ENCODE measurements around the gene CFAP99. TPM values are rescaled to one million over a fixed set of nuclear protein-coding genes. Genes with fewer than 3 reads are reported as not detected.
"Not testable (repeated sequence)": the region's sequence is repeated elsewhere in the genome, so short reads cannot be mapped to it uniquely, and the experiment has no call there.

CFAP99 gene
- total RNA-seq, 6 donors from 2014 or later, result 0.57 to 24.7 (median 9.3) TPM

DNA sequence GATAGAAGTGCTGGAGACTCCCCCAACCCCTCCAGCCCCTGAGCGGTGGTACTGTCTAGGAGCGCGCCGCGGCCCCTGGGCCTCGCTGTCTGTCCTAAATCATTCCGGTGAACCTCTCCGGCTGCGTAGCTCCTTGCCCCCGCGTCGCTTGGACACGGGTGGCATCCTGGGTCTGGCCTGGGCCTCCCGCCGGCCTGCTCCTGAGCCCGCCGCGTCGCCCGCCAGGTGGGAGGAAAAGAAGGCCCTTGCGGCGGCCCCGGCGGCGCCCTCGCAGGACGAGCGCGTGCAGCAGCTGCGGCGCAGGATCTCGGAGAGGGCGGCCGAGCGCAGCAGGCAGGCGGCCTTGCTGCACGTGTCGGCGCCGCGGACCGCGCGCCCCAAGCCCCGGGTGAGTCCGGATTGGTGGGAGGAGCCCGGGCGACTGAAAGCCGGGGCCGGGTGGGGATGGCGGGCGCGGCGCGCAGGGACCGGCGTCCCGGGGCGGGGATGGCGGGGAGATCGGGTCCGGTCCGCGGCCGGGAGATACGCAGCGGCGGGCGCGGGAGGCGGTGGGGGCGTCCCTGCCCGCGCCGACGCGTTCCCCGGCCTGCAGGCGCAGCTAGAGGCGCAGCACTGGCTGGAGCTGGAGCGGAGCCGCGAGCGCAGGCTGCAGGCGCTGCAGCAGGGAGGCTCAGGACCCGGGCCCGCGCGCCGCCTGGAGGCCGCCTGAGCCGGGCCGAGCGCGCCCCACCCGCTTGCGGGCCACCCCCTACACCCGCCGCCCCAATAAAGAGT is 43.6 kb downstream of the CFAP99 start:
- Histone ChIP-seq H3K27me3 (no peaks in the 10 kb centered on the region), H3K36me3 (no peaks in the 10 kb centered on the region), H3K27ac (peak overlapping the region in 1 of 4 donors; percentile 56), H3K9me3 (no peaks in the 10 kb centered on the region), H3K4me3 (peak overlapping the region; percentile 41 to 67 (median 58)), H3K4me1 (peaks cover 9 to 15% (median 11%) of the 10 kb centered on the region in 4 donors)
- ATAC-seq (ENCODE audit: low FRiP score in 2 of 2) (peak; percentile 64 to 96), DNase-seq (peak; percentile 65 to 94)
- TF ChIP-seq POLR2AphosphoS5 (IDR thresholded peaks at IDR 0.05), result no peak
- TF ChIP-seq, protein P1, sequence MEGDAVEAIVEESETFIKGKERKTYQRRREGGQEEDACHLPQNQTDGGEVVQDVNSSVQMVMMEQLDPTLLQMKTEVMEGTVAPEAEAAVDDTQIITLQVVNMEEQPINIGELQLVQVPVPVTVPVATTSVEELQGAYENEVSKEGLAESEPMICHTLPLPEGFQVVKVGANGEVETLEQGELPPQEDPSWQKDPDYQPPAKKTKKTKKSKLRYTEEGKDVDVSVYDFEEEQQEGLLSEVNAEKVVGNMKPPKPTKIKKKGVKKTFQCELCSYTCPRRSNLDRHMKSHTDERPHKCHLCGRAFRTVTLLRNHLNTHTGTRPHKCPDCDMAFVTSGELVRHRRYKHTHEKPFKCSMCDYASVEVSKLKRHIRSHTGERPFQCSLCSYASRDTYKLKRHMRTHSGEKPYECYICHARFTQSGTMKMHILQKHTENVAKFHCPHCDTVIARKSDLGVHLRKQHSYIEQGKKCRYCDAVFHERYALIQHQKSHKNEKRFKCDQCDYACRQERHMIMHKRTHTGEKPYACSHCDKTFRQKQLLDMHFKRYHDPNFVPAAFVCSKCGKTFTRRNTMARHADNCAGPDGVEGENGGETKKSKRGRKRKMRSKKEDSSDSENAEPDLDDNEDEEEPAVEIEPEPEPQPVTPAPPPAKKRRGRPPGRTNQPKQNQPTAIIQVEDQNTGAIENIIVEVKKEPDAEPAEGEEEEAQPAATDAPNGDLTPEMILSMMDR (IDR thresholded peaks at IDR 0.05), result peak; percentile 50 to 77 (median 69)
- 10 to 22% methylated on average over 28 to 55 of the region's 99 CpGs for WGBS, 2 donors

DNA sequence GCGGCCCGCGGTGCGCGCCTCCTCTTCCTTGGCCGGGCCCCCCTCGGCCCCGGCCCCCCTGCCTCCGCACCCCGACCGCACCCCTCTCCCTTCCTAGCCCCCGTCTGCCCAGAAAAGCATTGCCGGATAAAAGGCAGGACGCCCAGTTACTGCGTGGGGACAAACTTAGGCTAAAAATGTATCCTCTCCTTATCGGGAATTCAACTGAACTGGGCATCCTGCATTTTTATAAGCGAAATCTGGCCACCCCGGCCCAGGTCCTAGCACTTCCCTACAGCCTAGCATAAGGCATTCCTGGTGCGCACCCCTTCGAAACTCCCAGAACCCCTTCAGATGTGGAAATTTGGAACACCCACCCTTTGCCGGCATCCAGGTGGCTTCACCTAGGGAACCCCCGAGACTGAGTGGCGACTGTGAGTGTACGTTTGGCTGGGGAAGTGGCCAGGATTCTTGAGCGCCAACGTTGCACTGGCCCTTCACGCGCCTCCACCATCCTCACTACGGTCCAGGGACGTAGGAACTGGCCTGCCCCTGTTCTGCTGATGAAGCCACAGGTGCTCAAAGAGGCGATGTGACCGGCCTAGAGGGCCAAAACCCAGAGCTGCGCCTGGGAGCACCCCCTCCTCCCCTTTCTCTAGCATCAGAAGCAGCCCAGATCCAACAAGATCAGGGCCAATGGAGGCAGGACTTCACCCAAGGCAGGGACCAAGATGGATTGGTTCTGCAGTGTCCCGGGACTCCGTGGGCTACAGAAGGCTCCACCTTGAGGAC is 44.4 kb downstream of the CFAP99 start:
- TF ChIP-seq, protein P1 (IDR thresholded peaks at IDR 0.05), result no peak
- TF ChIP-seq EP300 (IDR thresholded peaks at IDR 0.05), result no peak
- TF ChIP-seq POLR2AphosphoS5 (IDR thresholded peaks at IDR 0.05), result no peak
- TF ChIP-seq POLR2A (IDR thresholded peaks at IDR 0.05), result no peak
- Histone ChIP-seq H3K9me3 (no peaks in the 10 kb centered on the region), H3K36me3 (no peaks in the 10 kb centered on the region), H3K27ac (peak overlapping the region in 1 of 4 donors; percentile 56), H3K4me1 (peaks cover 15 to 21% (median 17%) of the 10 kb centered on the region in 4 donors), H3K27me3 (no peaks in the 10 kb centered on the region), H3K4me3 (peak overlapping the region in 3 of 4 donors; percentile 55 to 67 (median 61))
- no peak for ATAC-seq (ENCODE audit: low FRiP score in 2 of 2)
- 37 to 51% methylated on average over 10 to 32 of the region's 35 CpGs for WGBS, 2 donors
- no peak for DNase-seq

DNA sequence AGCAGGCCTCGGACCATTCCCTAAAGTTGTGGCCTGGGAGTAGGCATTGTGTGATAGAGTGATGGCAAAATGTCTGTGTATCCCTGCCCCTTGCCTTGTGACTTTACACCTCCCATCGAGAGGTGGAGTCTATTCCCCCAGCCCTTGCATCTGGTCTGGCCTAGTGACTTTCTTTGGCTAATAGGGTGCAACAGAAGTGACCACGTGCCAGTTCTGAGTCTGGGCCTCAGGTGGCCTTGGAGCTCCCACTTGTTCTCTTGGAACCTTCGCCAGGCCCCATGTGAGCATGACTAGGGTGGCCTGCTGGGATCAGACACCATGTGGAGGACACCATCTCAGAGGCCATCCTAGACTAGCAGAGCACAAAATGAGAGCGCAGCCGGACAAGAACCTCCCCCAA is 46.3 kb downstream of the CFAP99 start:
- no peak for ATAC-seq (ENCODE audit: low FRiP score in 2 of 2)
- peaks cover 17 to 27% (median 20%) of the 10 kb centered on the region in 4 donors for H3K4me1 ChIP-seq
- no peak overlapping the region for H3K27ac ChIP-seq
- no peaks in the 10 kb centered on the region for H3K36me3 ChIP-seq
- no peaks in the 10 kb centered on the region for H3K9me3 ChIP-seq
- no peak overlapping the region for H3K4me3 ChIP-seq
- WGBS, 2 donors, result 90 to 96% methylated on average over 2 to 6 of the region's 6 CpGs
- TF ChIP-seq POLR2AphosphoS5 (IDR thresholded peaks at IDR 0.05), result no peak
- no peak for TF ChIP-seq POLR2A (IDR thresholded peaks at IDR 0.05)
- TF ChIP-seq, protein P1 (IDR thresholded peaks at IDR 0.05), result no peak
- no peak for TF ChIP-seq EP300 (IDR thresholded peaks at IDR 0.05)
- no peak for DNase-seq
- H3K27me3 ChIP-seq, result no peaks in the 10 kb centered on the region

DNA sequence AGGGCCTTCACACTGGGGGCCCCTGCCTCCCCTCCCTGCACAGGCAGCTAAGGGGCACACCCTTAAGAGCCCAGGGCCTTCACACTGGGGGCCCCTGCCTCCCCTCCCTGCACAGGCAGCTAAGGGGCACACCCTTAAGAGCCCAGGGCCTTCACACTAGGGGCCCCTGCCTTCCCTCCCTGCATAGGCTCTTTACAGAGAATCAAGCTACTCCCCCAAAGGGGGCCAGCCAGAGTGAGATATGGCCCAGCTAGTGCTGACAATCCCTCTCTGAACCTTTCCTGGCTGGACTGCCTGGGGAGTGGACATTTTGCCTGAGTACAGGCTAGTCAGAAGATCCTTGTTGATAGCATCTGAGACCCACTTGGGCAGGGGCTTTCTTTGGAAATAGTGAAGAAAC is 46.8 kb downstream of the CFAP99 start:
- H3K4me3 ChIP-seq; H3K27me3 ChIP-seq; H3K9me3 ChIP-seq; H3K27ac ChIP-seq; ATAC-seq (ENCODE audit: low FRiP score in 2 of 2); DNase-seq; H3K36me3 ChIP-seq: not testable (repeated sequence)
- peaks cover 22 to 32% (median 25%) of the 10 kb centered on the region in 4 donors for H3K4me1 ChIP-seq

DNA sequence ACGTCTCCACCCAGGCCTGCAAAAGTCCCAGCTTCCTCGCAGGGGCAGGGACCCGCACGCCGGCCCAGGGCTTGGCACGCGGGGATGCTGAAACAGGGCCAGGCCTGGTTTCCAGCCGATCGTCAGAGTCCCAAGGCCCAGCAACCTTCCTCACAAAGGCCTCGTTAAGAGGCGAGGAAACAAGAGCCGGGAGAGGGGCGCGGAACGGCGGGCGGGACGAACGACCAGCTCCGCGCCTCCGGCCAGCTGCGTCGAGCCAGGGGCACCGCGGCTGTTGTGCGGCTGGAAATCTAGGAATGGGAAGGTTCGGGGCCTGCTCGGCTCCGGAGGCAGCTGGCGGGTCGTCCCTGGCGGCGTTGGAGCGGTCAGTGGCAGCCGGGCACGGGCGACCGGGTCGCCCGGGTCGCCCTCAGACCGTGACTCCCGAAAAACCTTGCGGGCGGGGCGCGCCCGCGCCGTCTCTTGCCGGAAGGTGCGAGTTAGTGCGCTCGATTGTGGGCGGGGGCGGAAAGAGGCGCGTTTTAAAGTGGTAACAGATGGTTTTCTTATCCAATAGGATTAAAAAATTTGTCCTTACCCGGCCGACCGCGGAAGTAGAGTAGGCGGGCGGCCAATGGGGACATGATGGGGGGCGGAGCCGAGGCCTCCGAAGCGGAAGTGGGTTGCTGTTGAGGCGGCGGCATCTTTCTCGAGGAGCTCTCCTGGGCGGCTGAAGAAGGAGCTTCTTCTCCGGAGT is 49.9 kb downstream of the CFAP99 start, which contains the start of gene RNF4:
RNF4 (plus strand) TSS at position 651 of the 736 bp plus-strand sequence. CDS start 21,388 bp downstream, outside the sequence.
- TF ChIP-seq POLR2A (IDR thresholded peaks at IDR 0.05) (peak in 2 of 4 donors; percentile 40 to 80), EP300 (IDR thresholded peaks at IDR 0.05) (no peak), POLR2AphosphoS5 (IDR thresholded peaks at IDR 0.05) (peak; percentile 57 to 67)
- TF ChIP-seq, protein P1 (IDR thresholded peaks at IDR 0.05), result peak in 2 of 6 experiments; percentile 16 to 19
- peak; percentile 96 to 97 for ATAC-seq (ENCODE audit: low FRiP score in 2 of 2)

More for the DNA sequence above, 49.9 kb downstream of the CFAP99 start, which contains the start of gene RNF4:
- H3K27me3 ChIP-seq, result no peaks in the 10 kb centered on the region
- peaks cover 21 to 32% (median 23%) of the 10 kb centered on the region in 4 donors for H3K4me1 ChIP-seq
- H3K9me3 ChIP-seq, result no peaks in the 10 kb centered on the region
- peak; percentile 95 to 97 for DNase-seq
- H3K36me3 ChIP-seq, result peaks cover 0 to 25% (median 5%) of the 10 kb centered on the region in 4 donors
- H3K4me3 ChIP-seq, result peak within 1 kb of the TSS; percentile 75 to 99 (median 87)
- H3K27ac ChIP-seq, result peak within 1 kb of the TSS; percentile 88 to 97 (median 92)
- 0 to 1% methylated on average over 48 to 70 of the region's 74 CpGs for WGBS, 2 donors
